SK-N-SH treated with all-trans-retinoic acid at 6 μM for 48 hours (cell line): ENCODE data around the gene BTBD16.

ENCODE experiments used
- ATAC-seq: fragments of 200-7000 bp; cut with Tn5 transposase; 3 replicates; pipeline ENCODE4 v1.9.1; 2020; ENCODE audit warnings: mild to moderate bottlenecking, moderate library complexity
- ARNTL ChIP-seq: fragments of 450-650 bp; formaldehyde crosslinking; IDR thresholded peaks from 2 replicates; pipeline ENCODE4 v1.5.0; 2020; ENCODE audit warnings: low read depth, mild to moderate bottlenecking, moderate library complexity, borderline replicate concordance
- BACH2 ChIP-seq: fragments of 250-450 bp; sonication (Bioruptor Pico); IDR thresholded peaks from 2 replicates; pipeline ENCODE4 v1.9.0; 2021; ENCODE audit warnings: mild to moderate bottlenecking, borderline replicate concordance
- CREB5 ChIP-seq: fragments of 250-450 bp; sonication (Bioruptor Pico); IDR thresholded peaks from 2 replicates; pipeline ENCODE4 v1.5.1; 2020; ENCODE audit warnings: low read depth, mild to moderate bottlenecking, moderate library complexity
- CSDC2 ChIP-seq: fragments of 250-450 bp; sonication (Bioruptor Pico); IDR thresholded peaks from 2 replicates; pipeline ENCODE4 v1.5.0; 2020; ENCODE audit warnings: mild to moderate bottlenecking, moderate library complexity
- ESRRG ChIP-seq: fragments of 250-450 bp; sonication (Bioruptor Pico); IDR thresholded peaks from 2 replicates; pipeline ENCODE4 v1.6.1; 2021; ENCODE audit warnings: mild to moderate bottlenecking
- GLIS3 ChIP-seq: fragments of 250-450 bp; sonication (Bioruptor Pico); IDR thresholded peaks from 2 replicates; pipeline ENCODE4 v1.5.0; 2020; ENCODE audit warnings: mild to moderate bottlenecking, moderate library complexity
- ISL1 ChIP-seq: fragments of 250-450 bp; sonication (Bioruptor Pico); IDR thresholded peaks from 2 replicates; pipeline ENCODE4 v2.1.2; 2022; ENCODE audit warnings: mild to moderate bottlenecking, moderate library complexity
- OSR1 ChIP-seq: fragments of 250-450 bp; sonication (Bioruptor Pico); IDR thresholded peaks from 2 replicates; pipeline ENCODE4 v1.8.0; 2022; ENCODE audit warnings: moderate library complexity, mild to moderate bottlenecking, inconsistent platforms
- PPARA ChIP-seq: fragments of 250-450 bp; sonication (Bioruptor Pico); IDR thresholded peaks from 2 replicates; pipeline ENCODE4 v1.5.0; 2020; ENCODE audit warnings: mild to moderate bottlenecking, borderline replicate concordance
- RARB ChIP-seq: fragments of 250-450 bp; sonication (Bioruptor Pico); IDR thresholded peaks from 2 replicates; pipeline ENCODE4 v1.8.0; 2021; ENCODE audit warnings: mild to moderate bottlenecking, moderate library complexity
- SNAI2 ChIP-seq: fragments of 250-450 bp; sonication (Bioruptor Pico); IDR thresholded peaks from 2 replicates; pipeline ENCODE4 v1.5.0; 2020; ENCODE audit warnings: mild to moderate bottlenecking, moderate library complexity
- TCF4 ChIP-seq: fragments of 250-450 bp; sonication (Bioruptor Pico); IDR thresholded peaks from 2 replicates; pipeline ENCODE4 v1.8.0; 2021; ENCODE audit warnings: mild to moderate bottlenecking, moderate library complexity, borderline replicate concordance
- TOX ChIP-seq: fragments of 250-450 bp; sonication (Bioruptor Pico); IDR thresholded peaks from 2 replicates; pipeline ENCODE4 v1.8.0; 2021; ENCODE audit warnings: mild to moderate bottlenecking, moderate library complexity, borderline replicate concordance
- ZC3H10 ChIP-seq: fragments of 250-450 bp; sonication (Bioruptor Pico); IDR thresholded peaks from 2 replicates; pipeline ENCODE4 v1.5.1; 2021; ENCODE audit warnings: mild to moderate bottlenecking, moderate library complexity
- ZFP3 ChIP-seq: fragments of 250-450 bp; sonication (Bioruptor Pico); IDR thresholded peaks from 2 replicates; pipeline ENCODE4 v1.5.0; 2020; ENCODE audit warnings: mild to moderate bottlenecking, moderate library complexity
- ZFP30 ChIP-seq: fragments of 450-650 bp; formaldehyde crosslinking; IDR thresholded peaks from 2 replicates; pipeline ENCODE4 v1.5.0; 2022; ENCODE audit warnings: mild to moderate bottlenecking, moderate library complexity
- ZNF70 ChIP-seq: fragments of 450-650 bp; formaldehyde crosslinking; IDR thresholded peaks from 2 replicates; pipeline ENCODE4 v1.5.0; 2020; ENCODE audit warnings: mild to moderate bottlenecking, moderate library complexity
- ZNF8 ChIP-seq: fragments of 450-650 bp; formaldehyde crosslinking; IDR thresholded peaks from 2 replicates; pipeline ENCODE4 v1.5.0; 2020; ENCODE audit warnings: mild to moderate bottlenecking, moderate library complexity
- TF ChIP-seq, protein P1 (sequence below): fragments of 250-450 bp; sonication (Bioruptor Pico); IDR thresholded peaks from 2 replicates; pipeline ENCODE4 v1.8.0; 2020; ENCODE audit warnings: mild to moderate bottlenecking, moderate library complexity, borderline replicate concordance
- TF ChIP-seq, protein P2 (sequence below): fragments of 250-450 bp; sonication (Bioruptor Pico); IDR thresholded peaks from 2 replicates; pipeline ENCODE4 v1.8.0; 2021; ENCODE audit warnings: low read depth, mild to moderate bottlenecking, moderate library complexity, borderline replicate concordance
- TF ChIP-seq, protein P3 (sequence below): fragments of 250-450 bp; sonication (Bioruptor Pico); IDR thresholded peaks from 2 replicates; pipeline ENCODE4 v1.5.0; 2020; ENCODE audit warnings: mild to moderate bottlenecking, moderate library complexity

Gene BTBD16

GRCh38 chr10:122245897-122246296 is 25.2 kb upstream of the BTBD16 start (continued):
- TF ChIP-seq ZNF8 (CRISPR knock-in tag) (no peak), TCF4 (no peak), TOX (no peak), SNAI2 (CRISPR knock-in tag) (no peak), ZFP30 (CRISPR knock-in tag) (no peak), ARNTL (CRISPR knock-in tag) (no peak)
- TF ChIP-seq, all 23 proteins: peak for 0

- no peak for ATAC-seq
- TF ChIP-seq TOX (no peak), RARB (CRISPR knock-in tag) (no peak), OSR1 (no peak), PPARA (CRISPR knock-in tag) (no peak), ZFP30 (CRISPR knock-in tag) (no peak), ISL1 (CRISPR knock-in tag) (no peak), CSDC2 (CRISPR knock-in tag) (no peak), ARNTL (CRISPR knock-in tag) (no peak), CREB5 (CRISPR knock-in tag) (no peak), ZNF70 (CRISPR knock-in tag) (no peak), ESRRG (no peak), GLIS3 (CRISPR knock-in tag) (no peak), SNAI2 (CRISPR knock-in tag) (no peak), ZC3H10 (no peak), BACH2 (CRISPR knock-in tag) (no peak), ZNF8 (CRISPR knock-in tag) (no peak), TCF4 (no peak)
- TF ChIP-seq, all 23 proteins: peak for 0
These were observed 24.1 kb upstream of the BTBD16 start for GRCh38 chr10:122246830-122247520.

- TF ChIP-seq ZNF8 (CRISPR knock-in tag) (no peak), CSDC2 (CRISPR knock-in tag) (no peak), CREB5 (CRISPR knock-in tag) (no peak), ZNF70 (CRISPR knock-in tag) (no peak), BACH2 (CRISPR knock-in tag) (no peak), ZFP3 (CRISPR knock-in tag) (no peak), ZC3H10 (no peak)
- TF ChIP-seq, protein P1, sequence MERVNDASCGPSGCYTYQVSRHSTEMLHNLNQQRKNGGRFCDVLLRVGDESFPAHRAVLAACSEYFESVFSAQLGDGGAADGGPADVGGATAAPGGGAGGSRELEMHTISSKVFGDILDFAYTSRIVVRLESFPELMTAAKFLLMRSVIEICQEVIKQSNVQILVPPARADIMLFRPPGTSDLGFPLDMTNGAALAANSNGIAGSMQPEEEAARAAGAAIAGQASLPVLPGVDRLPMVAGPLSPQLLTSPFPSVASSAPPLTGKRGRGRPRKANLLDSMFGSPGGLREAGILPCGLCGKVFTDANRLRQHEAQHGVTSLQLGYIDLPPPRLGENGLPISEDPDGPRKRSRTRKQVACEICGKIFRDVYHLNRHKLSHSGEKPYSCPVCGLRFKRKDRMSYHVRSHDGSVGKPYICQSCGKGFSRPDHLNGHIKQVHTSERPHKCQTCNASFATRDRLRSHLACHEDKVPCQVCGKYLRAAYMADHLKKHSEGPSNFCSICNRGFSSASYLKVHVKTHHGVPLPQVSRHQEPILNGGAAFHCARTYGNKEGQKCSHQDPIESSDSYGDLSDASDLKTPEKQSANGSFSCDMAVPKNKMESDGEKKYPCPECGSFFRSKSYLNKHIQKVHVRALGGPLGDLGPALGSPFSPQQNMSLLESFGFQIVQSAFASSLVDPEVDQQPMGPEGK (CRISPR knock-in tag), result no peak
- TF ChIP-seq, protein P2, sequence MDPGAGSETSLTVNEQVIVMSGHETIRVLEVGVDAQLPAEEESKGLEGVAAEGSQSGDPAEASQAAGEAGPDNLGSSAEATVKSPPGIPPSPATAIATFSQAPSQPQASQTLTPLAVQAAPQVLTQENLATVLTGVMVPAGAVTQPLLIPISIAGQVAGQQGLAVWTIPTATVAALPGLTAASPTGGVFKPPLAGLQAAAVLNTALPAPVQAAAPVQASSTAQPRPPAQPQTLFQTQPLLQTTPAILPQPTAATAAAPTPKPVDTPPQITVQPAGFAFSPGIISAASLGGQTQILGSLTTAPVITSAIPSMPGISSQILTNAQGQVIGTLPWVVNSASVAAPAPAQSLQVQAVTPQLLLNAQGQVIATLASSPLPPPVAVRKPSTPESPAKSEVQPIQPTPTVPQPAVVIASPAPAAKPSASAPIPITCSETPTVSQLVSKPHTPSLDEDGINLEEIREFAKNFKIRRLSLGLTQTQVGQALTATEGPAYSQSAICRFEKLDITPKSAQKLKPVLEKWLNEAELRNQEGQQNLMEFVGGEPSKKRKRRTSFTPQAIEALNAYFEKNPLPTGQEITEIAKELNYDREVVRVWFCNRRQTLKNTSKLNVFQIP (CRISPR knock-in tag), result no peak
- ATAC-seq, result no peak
These were observed 22.5 kb upstream of the BTBD16 start for GRCh38 chr10:122248356-122249302.

DNA sequence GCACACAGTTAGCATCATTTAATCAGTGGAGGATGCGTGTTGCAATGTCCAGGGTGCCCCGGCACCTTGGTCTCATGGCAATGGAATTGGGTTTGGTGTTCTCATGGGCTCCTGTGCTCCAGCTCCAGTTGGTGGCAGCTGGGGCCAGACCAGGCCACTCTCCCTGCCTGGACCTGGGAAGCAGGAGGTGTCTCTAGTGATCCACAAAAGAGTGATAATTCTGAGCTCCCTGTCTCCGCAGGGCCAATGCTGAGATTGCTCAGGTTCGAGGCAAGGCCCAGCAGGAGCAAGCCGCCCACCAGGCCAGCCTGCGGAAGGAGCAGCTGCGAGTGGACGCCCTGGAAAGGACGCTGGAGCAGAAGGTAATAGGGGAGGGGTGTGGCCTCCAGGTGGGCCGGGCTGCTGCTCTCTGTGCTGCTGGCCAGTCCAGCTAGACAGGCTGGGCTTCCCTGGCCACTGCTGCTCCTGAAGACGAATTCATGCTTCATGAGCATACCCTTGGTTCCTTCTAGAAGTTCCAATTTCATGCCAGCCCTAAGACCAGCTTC is 21.7 kb upstream of the BTBD16 start:
- ATAC-seq, result no peak
- TF ChIP-seq ARNTL (CRISPR knock-in tag) (no peak), ZC3H10 (no peak), ZNF70 (CRISPR knock-in tag) (no peak), OSR1 (no peak), TOX (no peak), ZNF8 (CRISPR knock-in tag) (no peak), SNAI2 (CRISPR knock-in tag) (no peak), CREB5 (CRISPR knock-in tag) (no peak), GLIS3 (CRISPR knock-in tag) (no peak), ESRRG (no peak)
- TF ChIP-seq, protein P3, sequence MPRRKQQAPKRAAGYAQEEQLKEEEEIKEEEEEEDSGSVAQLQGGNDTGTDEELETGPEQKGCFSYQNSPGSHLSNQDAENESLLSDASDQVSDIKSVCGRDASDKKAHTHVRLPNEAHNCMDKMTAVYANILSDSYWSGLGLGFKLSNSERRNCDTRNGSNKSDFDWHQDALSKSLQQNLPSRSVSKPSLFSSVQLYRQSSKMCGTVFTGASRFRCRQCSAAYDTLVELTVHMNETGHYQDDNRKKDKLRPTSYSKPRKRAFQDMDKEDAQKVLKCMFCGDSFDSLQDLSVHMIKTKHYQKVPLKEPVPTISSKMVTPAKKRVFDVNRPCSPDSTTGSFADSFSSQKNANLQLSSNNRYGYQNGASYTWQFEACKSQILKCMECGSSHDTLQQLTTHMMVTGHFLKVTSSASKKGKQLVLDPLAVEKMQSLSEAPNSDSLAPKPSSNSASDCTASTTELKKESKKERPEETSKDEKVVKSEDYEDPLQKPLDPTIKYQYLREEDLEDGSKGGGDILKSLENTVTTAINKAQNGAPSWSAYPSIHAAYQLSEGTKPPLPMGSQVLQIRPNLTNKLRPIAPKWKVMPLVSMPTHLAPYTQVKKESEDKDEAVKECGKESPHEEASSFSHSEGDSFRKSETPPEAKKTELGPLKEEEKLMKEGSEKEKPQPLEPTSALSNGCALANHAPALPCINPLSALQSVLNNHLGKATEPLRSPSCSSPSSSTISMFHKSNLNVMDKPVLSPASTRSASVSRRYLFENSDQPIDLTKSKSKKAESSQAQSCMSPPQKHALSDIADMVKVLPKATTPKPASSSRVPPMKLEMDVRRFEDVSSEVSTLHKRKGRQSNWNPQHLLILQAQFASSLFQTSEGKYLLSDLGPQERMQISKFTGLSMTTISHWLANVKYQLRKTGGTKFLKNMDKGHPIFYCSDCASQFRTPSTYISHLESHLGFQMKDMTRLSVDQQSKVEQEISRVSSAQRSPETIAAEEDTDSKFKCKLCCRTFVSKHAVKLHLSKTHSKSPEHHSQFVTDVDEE (CRISPR knock-in tag), result no peak
